Fibroblast of peridontal ligament (primary cell): ENCODE measurements around the gene TBX2.
"Not testable (repeated sequence)": the region's sequence is repeated elsewhere in the genome, so short reads cannot be mapped to it uniquely, and the experiment has no call there.

Experiments used
- DNase-seq: peaks from one replicate; pipeline ENCODE4 v3.0.0-alpha.2; 2010; ENCODE audit errors: extremely low read depth

TBX2 gene

DNA sequence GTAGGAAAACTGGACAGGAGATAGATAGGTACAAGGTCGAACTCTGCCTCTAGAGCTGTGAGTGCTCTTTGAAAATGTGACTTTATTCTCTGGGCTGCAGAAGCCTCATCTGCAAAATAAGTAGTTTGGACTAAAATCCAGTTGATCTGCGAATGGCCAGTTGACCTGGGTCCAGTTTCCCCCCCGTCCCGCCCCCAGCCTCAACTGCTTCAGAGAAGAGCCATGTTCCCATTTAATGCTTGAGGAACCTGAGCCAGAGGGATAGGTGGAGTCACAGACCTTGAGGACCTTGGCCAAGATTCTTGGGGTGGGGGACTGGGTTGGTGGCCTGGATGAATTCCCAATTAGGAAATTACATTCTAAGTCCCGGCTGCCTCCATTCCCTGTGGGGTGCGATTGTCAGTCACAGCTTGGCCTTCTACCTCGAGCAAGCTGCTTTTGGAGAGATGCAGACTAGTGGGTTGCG, 14.1 kb downstream of the TBX2 start:
- no peak for DNase-seq

DNA sequence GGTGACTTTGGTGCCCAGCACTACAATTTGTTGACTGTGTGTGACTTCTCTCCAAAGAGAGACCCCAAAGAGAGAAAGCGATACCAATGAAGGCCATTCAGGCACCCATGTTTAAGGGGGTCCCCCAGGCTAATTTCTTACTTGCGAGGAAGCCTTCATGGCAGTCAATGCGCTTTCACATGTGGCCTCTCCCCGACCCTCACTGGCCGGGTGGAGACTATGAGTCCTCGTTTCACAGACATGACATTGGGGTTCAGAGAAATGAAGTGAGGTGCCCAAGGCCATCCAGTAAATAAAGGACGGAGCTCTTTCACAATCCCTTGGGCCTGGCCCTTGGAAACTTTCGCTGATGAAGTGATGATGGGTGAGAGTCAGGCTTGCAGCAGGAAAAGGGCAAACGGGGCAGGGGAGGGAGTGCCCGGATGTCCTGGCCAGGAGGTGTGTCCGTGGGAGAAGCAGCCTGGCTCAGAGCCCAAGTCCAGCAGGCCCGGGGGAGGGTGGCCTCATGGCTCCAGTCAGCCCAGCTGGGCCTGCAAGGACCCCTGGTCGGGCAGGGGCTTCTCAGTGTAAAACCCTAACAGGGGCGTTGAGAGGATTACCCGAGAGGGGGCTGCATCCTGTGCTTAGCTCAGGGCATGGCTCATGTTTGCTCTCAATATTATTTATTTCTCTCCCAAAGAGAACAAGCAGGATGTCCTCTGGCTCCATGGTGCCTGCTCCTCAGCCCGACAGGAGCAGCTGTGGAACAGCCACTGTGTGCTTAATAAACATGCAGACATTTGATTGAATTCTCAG, 14.7 kb downstream of the TBX2 start:
- DNase-seq: no peak

DNA sequence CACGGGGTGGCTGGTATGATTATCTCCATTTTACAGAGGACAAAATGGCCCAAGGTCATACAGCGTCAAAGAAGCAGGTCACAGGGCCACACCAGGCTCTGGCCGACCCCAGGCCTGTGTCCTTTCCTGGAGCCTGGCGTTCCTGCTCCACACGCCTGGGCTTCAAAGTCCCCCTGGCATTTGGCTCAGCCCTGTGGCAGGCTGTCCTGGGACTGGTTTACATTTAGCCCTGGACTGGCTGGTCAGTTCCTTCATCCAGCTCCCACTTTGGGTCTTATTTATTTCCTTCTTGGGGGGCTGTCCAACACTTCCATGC, 15.3 kb downstream of the TBX2 start:
- no peak for DNase-seq

DNA sequence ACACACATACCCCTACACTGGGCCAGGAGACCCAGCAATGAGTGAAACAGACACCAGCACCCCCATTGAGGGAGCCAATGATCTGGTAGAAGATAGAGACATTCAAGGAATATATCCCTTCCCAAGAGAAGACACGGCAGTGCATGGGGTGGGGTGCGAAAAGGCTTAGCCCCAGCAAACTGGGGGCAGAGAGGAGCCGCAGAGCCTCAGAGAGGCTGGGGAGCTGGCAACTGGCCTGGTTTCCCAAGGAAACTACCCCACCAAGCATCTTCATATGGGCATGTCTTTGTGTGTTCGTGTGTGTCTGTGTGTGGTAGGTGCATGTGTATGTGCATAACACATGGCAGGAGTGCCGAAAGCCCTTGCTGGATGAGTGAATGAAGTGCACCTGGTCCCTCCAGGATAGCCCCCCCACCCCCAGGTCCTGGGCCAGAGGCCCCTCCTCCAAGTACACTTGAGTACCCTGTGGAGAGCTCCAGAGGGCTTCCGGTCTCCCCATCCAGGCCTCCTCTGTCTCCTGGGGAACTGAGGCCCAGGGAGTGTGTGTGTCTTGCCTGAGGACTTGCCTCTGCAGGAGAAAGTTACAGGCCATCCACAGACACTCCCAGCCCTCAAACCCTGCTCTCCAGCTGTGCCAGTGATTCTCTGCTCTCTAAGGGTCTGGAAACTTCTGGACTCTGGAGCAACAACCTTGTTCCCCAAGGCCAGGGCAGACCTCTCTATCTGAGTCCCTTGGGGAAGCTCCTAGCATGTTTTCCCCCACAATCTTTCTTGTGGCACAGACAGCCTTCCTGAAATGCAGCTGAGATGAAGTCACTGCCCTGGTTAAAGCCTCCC, 15.9 kb downstream of the TBX2 start:
- peak; percentile 58 for DNase-seq

DNA sequence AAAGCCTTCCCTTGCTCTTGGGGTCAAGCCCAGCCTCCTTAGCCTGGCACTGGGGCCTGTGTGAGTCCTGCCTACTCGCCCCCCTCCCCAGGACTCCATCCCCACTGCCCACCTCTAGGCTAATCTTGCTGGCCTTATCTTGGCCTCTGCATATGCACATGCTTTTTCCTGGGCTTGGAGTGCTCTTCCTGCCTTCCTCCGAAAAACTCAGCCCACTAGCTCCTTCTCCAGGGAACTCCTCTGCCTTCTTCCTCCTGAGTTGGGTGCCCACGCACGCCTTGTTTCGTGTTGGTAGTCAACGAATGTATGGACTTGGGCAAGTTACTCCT, 16.5 kb downstream of the TBX2 start:
- no peak for DNase-seq

DNA sequence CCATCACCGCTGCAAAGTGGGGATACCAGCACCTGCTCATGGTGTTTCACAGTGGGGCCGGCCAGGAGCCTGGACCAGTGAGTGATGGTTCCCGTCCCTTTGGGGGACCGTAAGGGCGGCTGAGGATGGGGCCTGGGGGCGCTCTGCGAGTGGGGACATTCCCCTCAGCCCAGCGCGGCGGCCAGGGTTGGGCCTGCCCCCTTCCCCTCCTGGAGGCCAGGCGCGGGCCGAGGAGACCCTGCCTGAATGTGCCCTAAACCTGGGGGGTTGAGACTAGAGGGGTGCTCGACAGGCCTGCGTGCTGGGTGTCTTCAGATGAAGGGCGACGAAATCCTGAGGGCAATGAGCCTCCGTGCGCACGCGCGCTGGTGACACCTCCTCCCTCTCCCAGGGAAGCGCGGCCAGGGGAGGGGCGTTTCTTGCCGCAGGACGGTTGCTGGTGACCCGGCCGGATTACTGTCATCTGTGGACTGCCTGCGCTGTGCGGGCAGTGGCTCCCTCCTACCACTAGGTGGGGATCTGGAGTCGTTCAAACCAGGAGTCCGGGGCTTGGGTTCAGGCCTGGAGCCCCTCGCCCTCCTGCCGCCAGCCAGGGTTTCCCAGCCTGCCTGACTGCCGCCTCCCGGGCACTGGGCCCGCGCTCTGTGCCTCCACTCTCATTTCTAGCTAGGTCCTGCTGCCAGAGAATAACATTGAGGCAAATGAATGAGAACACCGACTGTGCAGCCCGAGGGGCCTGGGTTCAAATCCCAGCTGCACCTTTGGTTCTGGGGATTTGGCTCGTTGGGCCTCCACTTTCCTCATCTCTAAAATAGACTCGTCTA, 17.1 kb downstream of the TBX2 start:
- DNase-seq: peak; percentile 81

DNA sequence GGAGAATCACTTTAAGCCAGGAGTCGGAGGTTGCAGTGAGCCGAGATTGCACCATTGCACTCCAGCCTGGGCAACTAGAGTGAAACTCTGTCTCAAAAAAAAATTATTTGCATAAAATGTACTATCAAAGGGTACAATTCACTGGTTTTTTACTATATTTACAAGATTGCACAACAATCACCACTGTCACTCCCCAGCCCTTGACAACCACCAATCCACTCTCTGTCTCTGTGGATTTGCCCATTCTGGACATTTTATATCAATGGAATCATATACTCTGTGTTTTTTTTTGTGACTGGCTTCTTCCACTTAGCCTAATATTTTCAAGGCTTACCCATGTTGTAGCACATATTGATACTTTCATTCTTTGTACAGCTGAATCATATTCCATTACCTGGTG, 18.8 kb downstream of the TBX2 start:
- DNase-seq: no peak

DNA sequence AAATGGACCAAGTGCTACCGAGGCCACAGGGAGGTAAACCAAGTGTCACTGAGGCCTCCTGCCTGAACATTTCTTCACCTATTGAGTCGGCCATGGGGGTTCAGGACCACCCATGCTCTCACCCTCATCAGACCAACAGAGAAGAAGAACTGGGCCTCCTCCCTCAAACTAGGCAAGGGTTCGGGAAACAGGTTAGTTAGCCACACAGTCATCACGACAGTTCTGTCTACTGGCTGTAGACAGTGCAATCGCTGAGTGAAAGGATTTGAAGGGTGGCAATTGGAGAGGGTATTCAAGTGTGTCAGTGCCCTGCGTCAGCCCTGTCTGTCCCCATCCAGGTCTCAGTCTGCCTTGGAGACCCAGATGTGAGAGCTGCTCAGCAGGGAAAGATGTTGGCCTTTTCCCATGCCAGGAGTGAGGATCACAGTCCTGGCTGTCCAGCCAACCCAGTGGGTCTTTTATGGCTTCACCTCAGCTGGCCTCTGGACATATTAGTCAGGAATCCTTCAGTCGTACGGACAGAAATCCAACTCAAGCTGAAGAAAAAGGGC, 19.9 kb downstream of the TBX2 start:
- DNase-seq: no peak

DNA sequence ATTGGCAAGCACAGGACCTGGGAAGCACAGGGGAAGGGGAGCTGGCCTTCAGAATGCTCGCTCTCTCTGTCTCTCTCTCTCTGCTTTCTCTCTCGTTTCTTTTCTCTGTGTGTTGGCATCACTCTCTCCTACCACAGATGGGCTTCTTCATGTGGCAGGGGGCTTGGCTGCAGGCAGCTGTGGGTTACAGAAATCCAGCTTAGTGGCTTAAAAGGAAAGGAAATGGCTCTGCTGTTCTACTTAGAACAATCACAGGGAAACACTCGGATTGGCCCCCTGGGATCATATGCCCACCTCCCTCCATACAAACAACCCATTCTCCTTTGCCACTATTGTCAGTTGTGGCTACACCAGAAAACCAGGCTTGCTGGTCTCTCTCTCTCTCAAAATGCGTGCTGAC, 20.4 kb downstream of the TBX2 start:
- no peak for DNase-seq

DNA sequence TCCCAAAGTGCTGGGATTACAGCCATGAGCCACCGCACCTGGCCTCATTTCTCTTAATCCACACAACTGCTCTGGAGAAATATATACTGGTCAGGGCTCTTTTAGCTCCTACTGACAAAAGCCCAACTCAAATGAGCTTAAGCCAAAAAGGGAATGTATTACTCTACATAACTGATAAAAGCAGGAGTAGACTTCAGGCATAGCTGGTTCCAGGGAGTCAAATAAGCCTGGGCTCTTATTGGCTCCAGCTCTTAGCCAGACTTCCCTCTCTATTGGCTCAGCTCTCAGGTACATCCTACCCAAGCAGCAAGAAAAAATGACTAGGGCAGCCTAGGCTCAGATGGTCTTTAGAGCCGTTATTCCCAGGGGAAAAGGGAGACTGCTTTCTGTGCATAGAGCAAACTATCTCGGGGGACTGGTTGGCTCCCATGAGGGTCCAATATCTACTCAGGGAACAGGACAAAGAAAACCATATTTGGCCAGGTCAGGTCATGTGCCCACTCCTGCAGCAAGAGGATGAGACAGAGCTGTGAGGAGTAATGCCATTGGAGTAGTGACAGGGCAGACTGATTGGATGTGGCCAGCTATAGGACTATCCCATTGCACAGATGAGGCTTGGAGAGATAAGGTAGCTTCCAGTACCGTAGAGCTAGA, 21.2 kb downstream of the TBX2 start:
- no peak for DNase-seq

DNA sequence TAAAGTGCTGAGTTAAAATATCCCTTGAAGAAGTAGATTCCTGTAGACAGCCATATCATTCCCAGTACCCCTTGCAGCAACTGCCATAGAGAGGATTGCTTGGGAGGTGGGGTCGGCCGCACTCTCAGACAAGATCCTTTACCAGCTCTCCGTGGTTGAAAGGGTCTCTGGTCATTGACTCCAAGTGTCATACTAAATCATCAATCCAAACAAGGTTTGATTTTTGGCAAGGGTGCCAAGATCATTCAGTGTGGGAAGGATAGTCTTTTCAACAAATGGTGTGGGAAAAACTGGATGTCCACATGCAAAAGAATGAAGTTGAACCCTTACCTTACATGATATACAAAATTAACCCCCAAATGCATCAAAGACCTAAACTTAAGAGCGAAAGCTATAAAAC, 21.8 kb downstream of the TBX2 start:
- DNase-seq: no peak

DNA sequence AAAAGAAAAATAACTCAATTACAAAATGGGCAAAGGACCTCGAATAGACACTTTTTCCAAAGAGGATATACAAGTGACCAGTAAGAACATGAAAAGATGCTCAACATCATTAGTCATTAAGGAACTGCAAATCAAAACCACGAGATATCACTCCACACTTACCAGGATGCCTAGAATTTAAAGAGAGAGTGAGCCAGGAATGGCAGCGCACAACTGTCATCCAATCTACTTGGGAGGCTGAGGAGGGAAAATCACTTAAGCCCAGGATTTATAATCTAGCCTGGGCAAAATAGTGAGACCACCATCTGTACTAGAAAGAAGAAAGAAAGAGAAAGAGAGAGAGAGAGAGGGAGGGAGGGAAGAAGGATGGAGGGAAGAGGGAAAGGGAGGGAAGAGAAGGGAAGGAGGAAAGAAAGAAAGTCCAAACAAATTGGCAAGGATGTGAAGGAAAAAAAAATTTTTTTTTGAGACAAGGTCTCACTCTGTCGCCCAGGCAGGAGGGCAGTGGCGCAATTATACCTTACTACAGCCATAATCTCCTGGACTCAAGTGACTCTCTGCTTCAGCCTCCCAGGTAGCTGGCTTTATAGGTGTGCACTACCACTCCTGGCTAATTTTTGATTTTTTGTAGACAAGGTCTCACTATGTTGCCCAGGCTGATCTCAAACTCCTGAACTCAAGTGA, 22.6 kb downstream of the TBX2 start:
- DNase-seq: no peak

DNA sequence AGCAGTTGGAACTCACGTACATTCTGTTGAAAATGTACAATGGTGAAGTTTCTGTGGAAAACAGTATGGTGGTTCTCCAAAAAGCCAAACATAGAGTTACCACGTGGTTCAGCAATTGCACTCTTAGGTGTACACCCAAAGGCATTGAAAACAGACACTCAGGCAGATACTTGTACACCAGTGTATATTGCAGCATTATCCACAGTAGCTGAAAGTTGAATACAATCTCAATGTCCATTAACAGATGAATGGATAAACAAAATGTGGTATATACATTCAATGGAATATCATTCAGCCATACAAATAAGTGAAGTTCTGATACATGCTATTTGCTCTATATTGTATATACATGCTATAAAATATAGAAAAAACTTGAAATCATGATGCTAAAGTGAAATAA, 23.2 kb downstream of the TBX2 start:
- DNase-seq: no peak

DNA sequence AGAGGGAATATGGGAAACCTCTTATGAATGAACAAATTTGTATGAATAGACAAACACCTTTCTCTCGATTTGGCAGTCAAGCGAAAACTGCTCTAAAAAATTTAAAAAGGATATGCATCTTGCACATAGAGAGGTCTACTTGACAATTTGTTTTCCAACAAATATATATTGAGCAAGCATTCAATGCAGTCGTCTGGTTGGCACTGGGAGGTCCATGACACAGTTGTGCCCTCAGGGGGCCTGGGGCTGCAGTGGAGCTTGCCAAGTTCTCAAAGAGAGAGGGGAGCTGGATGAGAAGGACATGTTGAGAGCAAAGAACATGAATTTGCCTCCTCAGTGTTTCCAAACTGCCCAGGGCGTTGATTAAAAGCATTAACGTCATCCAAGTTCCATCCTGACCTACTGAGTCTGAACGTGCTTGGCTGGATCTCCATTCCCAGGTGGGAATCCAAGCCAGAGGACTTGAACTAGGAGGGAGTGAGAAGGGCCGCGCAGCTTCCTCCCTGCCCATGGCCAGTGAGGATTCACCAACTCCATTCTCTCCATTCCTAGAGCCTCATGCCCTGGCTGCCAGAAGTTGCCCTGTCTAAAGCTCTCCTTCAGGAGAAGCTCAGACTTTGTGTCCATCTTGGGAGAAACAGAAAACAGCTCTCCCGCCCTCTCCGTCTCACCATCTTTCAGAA, 24.5 kb downstream of the TBX2 start:
- DNase-seq: no peak

DNA sequence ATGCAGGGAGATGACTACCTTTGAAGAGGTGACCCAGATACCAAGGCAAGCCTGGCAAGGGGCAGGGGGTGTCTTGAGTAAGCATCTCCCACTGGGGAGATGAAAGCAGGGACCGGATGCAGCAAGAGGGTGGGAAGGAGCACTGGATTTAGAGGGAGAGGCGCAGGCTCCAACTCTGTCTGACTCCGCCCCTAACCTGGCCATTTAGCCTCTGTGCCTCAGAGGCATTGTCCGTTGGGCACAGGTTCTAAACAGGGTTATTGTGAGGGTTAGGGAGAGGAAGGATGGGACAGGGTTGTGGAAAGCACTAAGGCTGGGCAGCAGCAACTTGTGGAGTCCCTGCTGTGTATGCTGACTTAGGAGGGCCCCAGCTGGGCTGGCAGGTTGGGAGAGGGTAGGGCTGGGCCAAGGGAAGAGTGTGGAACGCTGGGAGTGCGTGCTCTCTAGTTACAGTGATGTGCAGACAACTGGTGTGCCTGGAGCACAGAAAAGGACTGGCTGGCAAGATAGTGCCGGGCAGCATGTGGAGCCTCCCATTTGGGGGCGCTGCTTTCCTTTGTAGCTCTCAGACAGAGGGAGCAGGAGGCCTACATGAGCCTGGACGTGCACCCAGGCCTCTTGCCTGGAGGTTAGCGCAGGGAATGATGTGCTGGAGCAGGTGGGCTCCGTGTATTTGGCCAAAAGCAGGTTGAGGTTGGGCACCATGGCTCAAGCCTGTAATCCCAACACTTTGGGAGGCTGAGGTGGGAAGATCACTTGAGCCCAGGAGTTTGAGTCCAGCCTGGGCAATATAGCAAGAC, 26.2 kb downstream of the TBX2 start:
- DNase-seq: no peak

DNA sequence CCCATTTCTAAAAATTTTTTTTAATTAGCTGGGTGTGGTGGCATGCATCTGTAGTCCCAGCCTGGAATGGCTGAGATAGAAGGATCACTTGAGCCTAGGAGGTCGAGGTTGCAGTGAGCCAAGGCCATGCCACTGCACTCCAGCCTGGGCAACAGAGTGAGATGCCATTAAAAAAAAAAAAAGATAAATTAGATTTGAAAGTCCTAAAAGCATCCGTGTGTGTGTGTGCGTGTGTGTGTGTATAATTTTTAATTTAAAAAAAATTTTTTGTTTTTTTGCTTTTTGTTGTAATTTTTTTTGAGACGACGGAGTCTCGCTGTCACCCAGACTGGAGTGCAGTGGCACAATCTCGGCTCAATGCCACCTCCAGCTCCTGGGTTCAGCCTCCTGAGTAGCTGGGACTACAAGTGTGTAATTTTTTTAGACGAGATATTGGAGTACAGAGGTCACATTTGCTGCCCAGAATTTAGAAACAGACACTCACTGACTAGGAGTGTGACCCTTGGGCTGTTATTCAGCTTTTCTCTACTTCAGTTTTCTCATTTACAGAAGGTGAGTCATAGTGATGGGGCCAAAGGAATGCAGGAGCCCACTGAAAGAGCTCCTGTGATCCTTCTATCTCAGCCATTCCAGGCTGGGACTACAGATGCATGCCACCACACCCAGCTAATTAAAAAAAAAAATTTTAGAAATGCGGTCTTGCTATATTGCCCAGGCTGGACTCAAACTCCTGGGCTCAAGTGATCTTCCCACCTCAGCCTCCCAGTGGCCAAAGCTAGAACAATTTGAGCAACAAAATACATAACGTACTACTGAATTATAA, 27.1 kb downstream of the TBX2 start:
- DNase-seq: no peak

DNA sequence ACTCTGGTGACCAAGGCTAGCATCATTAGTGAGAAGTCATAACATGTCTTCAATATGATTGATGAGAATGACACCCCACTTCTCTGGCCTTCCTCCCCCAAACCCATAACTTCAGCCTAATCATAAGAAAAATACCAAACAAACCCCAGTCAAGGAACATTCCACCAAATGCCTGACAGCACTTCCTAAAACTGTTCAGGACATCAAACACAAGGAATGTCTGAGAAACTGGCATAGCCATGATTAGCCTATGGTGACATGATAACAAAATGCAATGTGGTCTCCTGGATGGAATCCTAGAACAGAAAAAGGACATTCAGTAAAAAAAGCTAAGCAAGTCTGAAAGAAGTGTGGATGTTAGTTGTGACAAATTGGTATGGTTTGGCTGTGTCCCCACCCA, 27.9 kb downstream of the TBX2 start:
- DNase-seq: no peak

DNA sequence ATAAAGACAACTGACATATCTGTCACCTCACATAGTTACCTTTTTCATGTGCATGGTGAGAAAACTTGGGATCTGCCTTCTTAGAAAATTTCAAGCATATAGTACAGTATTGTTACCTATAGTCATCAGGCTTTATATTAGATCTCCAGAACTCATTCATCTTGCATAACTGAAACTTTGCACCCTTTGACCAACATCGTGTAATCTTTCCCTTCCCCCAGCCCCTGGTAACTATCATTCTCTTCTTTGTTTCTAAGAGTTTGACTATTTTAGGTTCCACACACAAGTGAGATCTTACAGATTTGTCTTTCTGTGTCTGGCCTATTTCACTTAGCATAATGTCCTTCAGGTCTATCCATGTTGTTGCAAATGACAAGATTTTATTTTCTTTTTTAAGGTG, 29.6 kb downstream of the TBX2 start:
- DNase-seq: no peak

DNA sequence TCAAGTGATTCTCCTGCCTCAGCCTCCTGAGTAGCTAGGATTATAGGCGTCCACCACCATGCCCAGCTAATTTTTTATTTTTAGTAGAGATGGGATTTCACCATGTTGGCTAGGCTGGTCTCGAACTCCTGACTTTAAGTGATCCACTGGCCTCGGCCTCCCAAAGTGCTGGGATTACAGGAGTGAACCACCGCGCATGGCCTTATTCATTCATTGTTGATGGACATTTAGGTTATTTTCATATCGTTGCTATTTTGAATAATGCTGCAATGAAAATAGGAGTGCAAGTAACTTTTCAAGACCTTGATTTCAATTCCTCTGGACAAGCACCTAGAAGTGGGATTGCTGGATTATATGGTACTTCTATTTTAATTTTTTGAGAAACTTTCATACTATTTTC, 30.2 kb downstream of the TBX2 start:
- not testable (repeated sequence) for DNase-seq
